IMR-90 (cell line): Measurements from ENCODE around the gene SIT1. TPM values are rescaled to one million over a fixed set of nuclear protein-coding genes. Genes with fewer than 3 reads are reported as not detected.

Source experiments
- ATAC-seq: fragments of 200-7000 bp; cut with Tn5 transposase; 2 replicates; pipeline ENCODE4 v1.9.1; 2020; ENCODE audit warnings: low read depth, mild to moderate bottlenecking, moderate library complexity
- BruUV-seq: library from RNA; stranded (reverse); fragments of 400-500 nt; replicated peaks from 2 replicates; lab custom pipeline; 2021; lab: Mats Ljungman, UMichigan
- CTCF ChIA-PET: fragments of 300-600 bp; formaldehyde crosslinking; extraction: SDS; loops from one replicate; lab custom pipeline; 2021; ENCODE audit warnings: antibody characterized with exemption; lab: Yijun Ruan, JAX
- POLR2A ChIA-PET: fragments of 300-600 bp; sonication (Branson Sonifier 250); formaldehyde crosslinking; loops from one replicate; lab custom pipeline; 2022; ENCODE audit warnings: antibody characterized with exemption; ENCODE audit not compliant: unreplicated experiment; lab: Charles Lee
- DNase-seq: peaks from one replicate; pipeline ENCODE4 v3.0.0; 2013
- H2AFZ ChIP-seq: replicated peaks from 2 replicates; pipeline ENCODE3; 2013; ENCODE audit warnings: low read length, mild to moderate bottlenecking; ENCODE audit not compliant: poor library complexity
- H2AK5ac ChIP-seq: 2 replicates; pipeline ENCODE4 v1.6.1; 2013; ENCODE audit warnings: low read depth, low read length, inconsistent platforms
- H2AK9ac ChIP-seq: replicated peaks from 2 replicates; pipeline ENCODE3; 2013; ENCODE audit warnings: mild to moderate bottlenecking, low read depth, low read length, moderate library complexity; ENCODE audit not compliant: poor library complexity
- H2BK120ac ChIP-seq: 2 replicates; pipeline ENCODE4 v1.6.1; 2013; ENCODE audit warnings: low read depth, low read length, inconsistent platforms
- H2BK15ac ChIP-seq: 3 replicates; pipeline ENCODE4 v1.6.1; 2013; ENCODE audit warnings: low read depth, low read length, inconsistent platforms
- H2BK20ac ChIP-seq: 2 replicates; pipeline ENCODE4 v1.6.1; 2013; ENCODE audit warnings: low read depth, mild to moderate bottlenecking, inconsistent platforms, low read length, moderate library complexity
- H2BK5ac ChIP-seq: 2 replicates; pipeline ENCODE4 v1.6.1; 2013; ENCODE audit warnings: mild to moderate bottlenecking, low read depth, low read length, inconsistent platforms; ENCODE audit not compliant: poor library complexity, severe bottlenecking
- H3K14ac ChIP-seq: replicated peaks from 2 replicates; pipeline ENCODE4 v1.6.1; 2013; ENCODE audit warnings: low read depth, low read length, inconsistent platforms
- H3K18ac ChIP-seq: 2 replicates; pipeline ENCODE4 v1.6.1; 2013; ENCODE audit warnings: low read depth, low read length, control low read depth
- H3K23ac ChIP-seq: 2 replicates; pipeline ENCODE4 v1.6.1; 2013; ENCODE audit warnings: low read depth, low read length, inconsistent platforms
- H3K27ac ChIP-seq: 2 replicates; pipeline ENCODE4 v1.5.1; 2013; ENCODE audit warnings: mild to moderate bottlenecking, control low read depth, low read length; ENCODE audit not compliant: insufficient read depth
- H3K27me3 ChIP-seq: 2 replicates; pipeline ENCODE4 v1.6.1; 2013; ENCODE audit warnings: low read length; ENCODE audit not compliant: control insufficient read depth, insufficient read depth
- H3K36me3 ChIP-seq: 2 replicates; pipeline ENCODE4 v1.6.1; 2013; ENCODE audit warnings: low read length, mixed read lengths; ENCODE audit not compliant: control insufficient read depth, insufficient read depth
- H3K4ac ChIP-seq: 2 replicates; pipeline ENCODE4 v1.6.1; 2013; ENCODE audit warnings: low read depth, low read length, inconsistent platforms
- H3K4me1 ChIP-seq: 2 replicates; pipeline ENCODE4 v1.6.1; 2013; ENCODE audit warnings: low read length, mixed read lengths; ENCODE audit not compliant: control insufficient read depth, insufficient read depth
- H3K4me2 ChIP-seq: 2 replicates; pipeline ENCODE4 v1.6.1; 2013; ENCODE audit warnings: low read depth, mild to moderate bottlenecking, control low read depth, low read length, moderate library complexity
- H3K4me3 ChIP-seq: 2 replicates; pipeline ENCODE4 v1.5.1; 2013; ENCODE audit warnings: low read depth, mild to moderate bottlenecking, control low read depth, low read length, moderate library complexity; ENCODE audit not compliant: insufficient read depth
- H3K56ac ChIP-seq: 2 replicates; pipeline ENCODE4 v1.6.1; 2013; ENCODE audit warnings: low read length, inconsistent platforms; ENCODE audit not compliant: insufficient read depth; ENCODE audit errors: extremely low read depth
- H3K79me1 ChIP-seq, 2 experiments: 2 replicates each; pipeline ENCODE4 v1.6.1; 2013; ENCODE audit warnings: low read length in 2 of 2, inconsistent platforms in 1 of 2, low read depth in 1 of 2
- H3K9ac ChIP-seq: 2 replicates; pipeline ENCODE4 v1.6.1; 2013; ENCODE audit warnings: low read depth, low read length, control low read depth
- H3K9me1 ChIP-seq: 2 replicates; pipeline ENCODE4 v1.6.1; 2013; ENCODE audit warnings: low read length, inconsistent platforms; ENCODE audit not compliant: insufficient read depth
- H3K9me3 ChIP-seq: 2 replicates; pipeline ENCODE4 v1.6.1; 2013; ENCODE audit warnings: low read length; ENCODE audit not compliant: control insufficient read depth, insufficient read depth
- H4K20me1 ChIP-seq: 2 replicates; pipeline ENCODE4 v1.6.1; 2013; ENCODE audit warnings: low read length, inconsistent platforms; ENCODE audit not compliant: insufficient read depth
- H4K5ac ChIP-seq: 2 replicates; pipeline ENCODE4 v1.6.1; 2013; ENCODE audit warnings: mild to moderate bottlenecking, low read depth, low read length, control low read depth
- H4K8ac ChIP-seq, 2 experiments: 2 replicates each; pipeline ENCODE4 v1.6.1; 2013; ENCODE audit warnings: low read depth in 2 of 2, low read length in 2 of 2, control low read depth in 1 of 2, inconsistent platforms in 1 of 2
- H4K91ac ChIP-seq: 2 replicates; pipeline ENCODE4 v1.6.1; 2013; ENCODE audit warnings: low read depth, low read length, inconsistent platforms; ENCODE audit not compliant: insufficient read depth
- BHLHE40 ChIP-seq: fragments of 150-350 bp; IDR thresholded peaks from 2 replicates; pipeline ENCODE4 v1.6.1; 2016; ENCODE audit warnings: mild to moderate bottlenecking, low read depth, low read length
- CEBPB ChIP-seq: IDR thresholded peaks from 2 replicates; pipeline ENCODE4 v1.6.1; 2012; ENCODE audit warnings: low read depth, low read length, improper control_type of control experiment
- CHD1 ChIP-seq: IDR thresholded peaks from 2 replicates; pipeline ENCODE4 v1.6.1; 2012; ENCODE audit warnings: low read depth, low read length, improper control_type of control experiment
- MXI1 ChIP-seq: IDR thresholded peaks from 2 replicates; pipeline ENCODE4 v1.6.1; 2012; ENCODE audit warnings: low read depth, mild to moderate bottlenecking, low read length, moderate library complexity, borderline replicate concordance
- WGBS, 2 experiments: methylation state at CpG; one replicate each; pipeline versions ENCODE4 v1.1.5 to v1.1.7; 2013; ENCODE audit warnings: missing lambda C conversion rate in 2 of 2; ENCODE audit not compliant: insufficient read length in 1 of 2; ENCODE audit errors: extremely low coverage in 2 of 2; 5-methylcytosine and 5-hydroxymethylcytosine counted together
- dilution Hi-C: fragments of 300-500 bp; cut with HindIII; formaldehyde crosslinking; loops from one replicate; pipeline ENCODE4 v1.14.3; 2018; ENCODE audit warnings: low sequenced_read_pairs; ENCODE audit not compliant: unreplicated experiment
- in situ Hi-C: fragments of 300-500 bp; cut with MboI; formaldehyde crosslinking; loops from 3 replicates; pipeline ENCODE4 v1.14.3; 2019; ENCODE audit warnings: low sequenced_read_pairs, inconsistent platforms, mixed read lengths
- intact Hi-C: fragments of 100-400 bp; cut with micrococcal nuclease; formaldehyde crosslinking; loops from 2 replicates; pipeline ENCODE4 v1.10.0; 2022
- polyA plus RNA-seq, 3 experiments: library from polyadenylated mRNA; depleted of rRNA; stranded (reverse); fragments of >200 nt; gene quantifications; 2 replicates each; pipeline ENCODE4 v1.2.3, GENCODE V29; 2012; ENCODE audit warnings: low replicate concordance in 1 of 3
- total RNA-seq: library from RNA; depleted of rRNA; stranded (reverse); fragments of >200 nt; gene quantifications from 2 replicates; pipeline ENCODE4 v1.2.3, GENCODE V29; 2012
- TF ChIP-seq, protein P1 (sequence below): fragments of 150-350 bp; IDR thresholded peaks from 2 replicates; pipeline ENCODE4 v1.6.1; 2017; ENCODE audit warnings: mild to moderate bottlenecking, antibody characterized with exemption, low read length, low read depth

The SIT1 gene
- total and polyA plus RNA-seq, 2 of the 4 experiments (the other 2 are of a cell fraction), result not detected

DNA sequence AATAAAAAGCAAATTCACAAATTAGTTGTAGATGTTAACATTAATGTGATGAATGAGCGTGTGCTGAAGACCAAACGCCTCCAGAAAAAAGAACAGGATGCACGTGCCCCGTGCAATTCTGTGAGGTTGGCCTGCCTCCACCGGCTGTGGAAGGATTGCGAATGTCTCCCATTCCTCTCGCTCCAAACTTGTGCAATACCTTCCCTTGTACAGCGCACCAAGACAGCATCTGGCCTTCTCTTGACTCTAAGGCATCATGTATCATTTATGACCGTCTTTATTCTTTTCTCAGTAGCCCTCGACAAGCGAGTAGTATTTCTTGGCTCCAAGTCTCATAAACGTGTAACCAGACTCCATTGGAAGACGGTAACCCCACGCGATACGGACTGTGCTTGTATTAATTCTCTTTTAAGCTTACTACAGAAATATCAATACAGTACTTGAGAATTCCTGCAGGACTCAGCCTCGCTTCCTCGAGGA lies 47.2 kb downstream of the SIT1 start:
- Histone ChIP-seq H4K5ac (peak overlapping the region; percentile 62), H2AK5ac (no peak overlapping the region), H3K9me3 (no peaks in the 10 kb centered on the region), H3K27me3 (no peaks in the 10 kb centered on the region), H3K9me1 (peaks cover 6% of the 10 kb centered on the region; the same call in 1 of the 2 replicates), H3K36me3 (peaks cover 10% of the 10 kb centered on the region; the same call in 1 of the 2 replicates), H3K56ac (peak overlapping the region; percentile 67; the same call in 1 of the 2 replicates), H2AK9ac (peak overlapping the region; percentile 18), H3K79me1 (peaks cover 9 to 28% of the 10 kb centered on the region in 2 experiments; a peak in 3 of 4 replicates), H3K18ac (peak overlapping the region; percentile 70), H4K8ac (peak overlapping the region; percentile 74 to 97), H3K4me1 (peaks cover 5% of the 10 kb centered on the region), H3K14ac (peak overlapping the region; percentile 90), H3K23ac (peak overlapping the region; percentile 87), H3K9ac (peak overlapping the region; percentile 66), H2BK20ac (peak overlapping the region; percentile 40), H4K20me1 (peaks cover 8% of the 10 kb centered on the region; the same call in 1 of the 2 replicates), H3K4me2 (peak overlapping the region; percentile 70), H2BK15ac (peak overlapping the region; percentile 59; the same call in 2 of the 3 replicates), H2BK5ac (peak overlapping the region; percentile 89), H4K91ac (peak overlapping the region; percentile 58), H3K27ac (peak overlapping the region; percentile 75), H3K4ac (peak overlapping the region; percentile 82), H2BK120ac (peak overlapping the region; percentile 61), H2AFZ (peak overlapping the region; percentile 97), H3K4me3 (peak overlapping the region; percentile 38)
- DNase-seq (peak; percentile 86), ATAC-seq (peak; percentile 3)
- in situ Hi-C loops (no loop called here), intact Hi-C loops (loop anchor here (5.0 to 10.0 kb wide), 3 partner anchors 54 to 486 kb away; partner anchors contain the start of genes ATOSB, CCDC107, RMRP and TPM2), dilution Hi-C loops (no loop called here)
- WGBS, 2 experiments, result 4% methylated on average over 9 of the region's 18 CpGs; no CpG with 5 or more reads in 1 of the 2 experiments
- POLR2A ChIA-PET, result interaction anchor here (0.6 kb wide), 1 partner anchor 649 kb away, joined by 4 read pairs; no protein-coding TSS in a partner anchor
- CTCF ChIA-PET, result interaction anchor here (0.8 to 1.6 kb wide), 7 partner anchors 13 to 492 kb away, joined by 3 to 4 read pairs (median 3); partner anchors contain the start of genes CCDC107 and RMRP
- TSS peak; percentile 80 for BruUV-seq
- TF ChIP-seq BHLHE40, result peak; percentile 97
- TF ChIP-seq CEBPB, result peak; percentile 98
- TF ChIP-seq, protein P1, sequence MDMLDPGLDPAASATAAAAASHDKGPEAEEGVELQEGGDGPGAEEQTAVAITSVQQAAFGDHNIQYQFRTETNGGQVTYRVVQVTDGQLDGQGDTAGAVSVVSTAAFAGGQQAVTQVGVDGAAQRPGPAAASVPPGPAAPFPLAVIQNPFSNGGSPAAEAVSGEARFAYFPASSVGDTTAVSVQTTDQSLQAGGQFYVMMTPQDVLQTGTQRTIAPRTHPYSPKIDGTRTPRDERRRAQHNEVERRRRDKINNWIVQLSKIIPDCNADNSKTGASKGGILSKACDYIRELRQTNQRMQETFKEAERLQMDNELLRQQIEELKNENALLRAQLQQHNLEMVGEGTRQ, result peak; percentile 57
- TF ChIP-seq CHD1, result no peak
- TF ChIP-seq MXI1, result 0 out of 2 replicates have a peak, but pooled peaks have one; percentile 37
